ENCODE measurements around the gene EEF1B2.

The EEF1B2 gene

DNA sequence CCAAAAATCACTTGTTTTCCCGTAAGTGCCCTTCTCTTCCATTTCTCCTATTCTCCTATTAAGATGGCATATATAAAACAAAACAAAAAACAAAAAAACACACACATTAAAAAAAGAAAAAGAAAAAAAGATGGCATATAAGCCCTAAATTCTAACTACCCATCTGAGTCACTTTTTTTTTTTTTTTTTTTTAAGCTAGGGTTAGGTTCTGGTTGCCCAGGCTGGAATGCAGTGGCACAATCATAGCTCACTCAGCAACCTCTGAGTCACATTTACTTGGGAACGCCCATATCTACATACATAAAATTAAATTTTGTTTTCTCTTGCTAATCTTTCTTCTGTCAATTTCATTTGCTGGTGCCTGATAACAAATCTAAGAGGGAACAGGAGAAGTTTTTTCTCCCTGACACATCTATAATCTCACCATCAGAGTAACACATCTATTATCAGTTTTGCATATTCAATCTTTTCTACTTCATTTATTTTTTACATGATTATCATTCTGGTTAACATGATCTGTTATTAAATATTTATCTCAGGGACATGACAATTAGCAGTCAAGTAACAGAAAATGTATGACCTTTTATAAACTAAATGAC is 52.1 kb downstream of the EEF1B2 start:
- Histone ChIP-seq H3K27ac (ENCODE audit: low read length) (no peak overlapping the region), H3K36me3 (ENCODE audit: control insufficient read depth, insufficient read depth, low read length) (no peaks in the 10 kb centered on the region), H3K9me3 (ENCODE audit: control insufficient read depth, insufficient read depth, low read length) (no peaks in the 10 kb centered on the region), H3K27me3 (ENCODE audit: control insufficient read depth, insufficient read depth, low read length) (no peaks in the 10 kb centered on the region), H3K4me1 (ENCODE audit: control insufficient read depth, insufficient read depth, low read length) (no peaks in the 10 kb centered on the region; the same call in 1 of the 2 replicates), H3K4me3 (ENCODE audit: low read length) (no peak overlapping the region)
- no CpG with 5 or more reads among the region's 2 CpGs for WGBS (ENCODE audit: insufficient coverage, insufficient read length)
- DNase-seq (ENCODE audit: low read depth, low spot score), result no peak
